Uterus (tissue), 4 donors: ENCODE data around the gene USP40. TPM values are rescaled to one million over a fixed set of nuclear protein-coding genes. Genes with fewer than 3 reads are reported as not detected.

Experiments
- DNase-seq, 2 donors: peaks; one replicate each; pipeline ENCODE4 v3.0.0-alpha.2; 2019 to 2020
- H3K27ac ChIP-seq, 2 donors: fragments of 200-600 bp; sonication (generic); 1 replicate in 1 of 2; 2 replicates in 1 of 2; pipeline ENCODE4 v1.5.1; 2016 to 2018
- H3K27me3 ChIP-seq, 2 donors: fragments of 200-600 bp; sonication (generic); one replicate each; pipeline ENCODE4 v1.5.1; 2018 to 2019; ENCODE audit warnings: control low read depth in 1 of 2
- H3K36me3 ChIP-seq, 2 donors: fragments of 200-600 bp; sonication (generic); one replicate each; pipeline ENCODE4 v1.5.1; 2019; ENCODE audit warnings: control low read depth in 1 of 2
- H3K4me1 ChIP-seq, 2 donors: fragments of 200-600 bp; sonication (generic); one replicate each; pipeline ENCODE4 v1.5.1; 2018 to 2019; ENCODE audit warnings: control low read depth in 1 of 2
- H3K4me3 ChIP-seq, 2 donors: fragments of 200-600 bp; sonication (generic); 1 replicate in 1 of 2; 2 replicates in 1 of 2; pipeline ENCODE4 v1.5.1; 2018 to 2019; ENCODE audit warnings: mild to moderate bottlenecking in 1 of 2
- H3K9me3 ChIP-seq, 2 donors: fragments of 200-600 bp; sonication (generic); one replicate each; pipeline ENCODE4 v1.5.1; 2019; ENCODE audit warnings: control low read depth in 1 of 2
- POLR2A ChIP-seq, 2 donors: fragments of 450-650 bp; IDR thresholded peaks; one replicate each; pipeline ENCODE4 v1.6.1; 2016; ENCODE audit warnings: antibody characterized with exemption in 2 of 2, mild to moderate bottlenecking in 1 of 2, moderate library complexity in 1 of 2
- intact Hi-C: fragments of 100-400 bp; cut with DNase I; formaldehyde crosslinking; loops from one replicate; pipeline ENCODE4 v1.15.1; 2023; ENCODE audit warnings: low total_unique reads
- total RNA-seq, 4 donors: library from RNA; depleted of rRNA in 3 of 4; stranded (reverse); fragments of >200 nt in 3 of 4; gene quantifications; one replicate each; pipeline versions ENCODE4 v1.1.0 to v1.2.4, GENCODE V29; 2014 to 2023
- TF ChIP-seq, protein P1 (sequence below), 4 experiments: fragments of 200-600 bp in 2 of 4; fragments of 450-650 bp in 2 of 4; sonication (generic) in 2 of 4; IDR thresholded peaks; one replicate each; pipeline ENCODE4 v1.5.1; 2016 to 2019; ENCODE audit warnings: antibody characterized with exemption in 4 of 4, mild to moderate bottlenecking in 2 of 4, moderate library complexity in 1 of 4
- donor health status: DM: yes; HTN: yes; CAD: no.

Gene USP40, protein sequence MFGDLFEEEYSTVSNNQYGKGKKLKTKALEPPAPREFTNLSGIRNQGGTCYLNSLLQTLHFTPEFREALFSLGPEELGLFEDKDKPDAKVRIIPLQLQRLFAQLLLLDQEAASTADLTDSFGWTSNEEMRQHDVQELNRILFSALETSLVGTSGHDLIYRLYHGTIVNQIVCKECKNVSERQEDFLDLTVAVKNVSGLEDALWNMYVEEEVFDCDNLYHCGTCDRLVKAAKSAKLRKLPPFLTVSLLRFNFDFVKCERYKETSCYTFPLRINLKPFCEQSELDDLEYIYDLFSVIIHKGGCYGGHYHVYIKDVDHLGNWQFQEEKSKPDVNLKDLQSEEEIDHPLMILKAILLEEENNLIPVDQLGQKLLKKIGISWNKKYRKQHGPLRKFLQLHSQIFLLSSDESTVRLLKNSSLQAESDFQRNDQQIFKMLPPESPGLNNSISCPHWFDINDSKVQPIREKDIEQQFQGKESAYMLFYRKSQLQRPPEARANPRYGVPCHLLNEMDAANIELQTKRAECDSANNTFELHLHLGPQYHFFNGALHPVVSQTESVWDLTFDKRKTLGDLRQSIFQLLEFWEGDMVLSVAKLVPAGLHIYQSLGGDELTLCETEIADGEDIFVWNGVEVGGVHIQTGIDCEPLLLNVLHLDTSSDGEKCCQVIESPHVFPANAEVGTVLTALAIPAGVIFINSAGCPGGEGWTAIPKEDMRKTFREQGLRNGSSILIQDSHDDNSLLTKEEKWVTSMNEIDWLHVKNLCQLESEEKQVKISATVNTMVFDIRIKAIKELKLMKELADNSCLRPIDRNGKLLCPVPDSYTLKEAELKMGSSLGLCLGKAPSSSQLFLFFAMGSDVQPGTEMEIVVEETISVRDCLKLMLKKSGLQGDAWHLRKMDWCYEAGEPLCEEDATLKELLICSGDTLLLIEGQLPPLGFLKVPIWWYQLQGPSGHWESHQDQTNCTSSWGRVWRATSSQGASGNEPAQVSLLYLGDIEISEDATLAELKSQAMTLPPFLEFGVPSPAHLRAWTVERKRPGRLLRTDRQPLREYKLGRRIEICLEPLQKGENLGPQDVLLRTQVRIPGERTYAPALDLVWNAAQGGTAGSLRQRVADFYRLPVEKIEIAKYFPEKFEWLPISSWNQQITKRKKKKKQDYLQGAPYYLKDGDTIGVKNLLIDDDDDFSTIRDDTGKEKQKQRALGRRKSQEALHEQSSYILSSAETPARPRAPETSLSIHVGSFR
- total RNA-seq: 10 to 100 TPM; 14.7 to 60.2 (median 49.5) TPM

DNA sequence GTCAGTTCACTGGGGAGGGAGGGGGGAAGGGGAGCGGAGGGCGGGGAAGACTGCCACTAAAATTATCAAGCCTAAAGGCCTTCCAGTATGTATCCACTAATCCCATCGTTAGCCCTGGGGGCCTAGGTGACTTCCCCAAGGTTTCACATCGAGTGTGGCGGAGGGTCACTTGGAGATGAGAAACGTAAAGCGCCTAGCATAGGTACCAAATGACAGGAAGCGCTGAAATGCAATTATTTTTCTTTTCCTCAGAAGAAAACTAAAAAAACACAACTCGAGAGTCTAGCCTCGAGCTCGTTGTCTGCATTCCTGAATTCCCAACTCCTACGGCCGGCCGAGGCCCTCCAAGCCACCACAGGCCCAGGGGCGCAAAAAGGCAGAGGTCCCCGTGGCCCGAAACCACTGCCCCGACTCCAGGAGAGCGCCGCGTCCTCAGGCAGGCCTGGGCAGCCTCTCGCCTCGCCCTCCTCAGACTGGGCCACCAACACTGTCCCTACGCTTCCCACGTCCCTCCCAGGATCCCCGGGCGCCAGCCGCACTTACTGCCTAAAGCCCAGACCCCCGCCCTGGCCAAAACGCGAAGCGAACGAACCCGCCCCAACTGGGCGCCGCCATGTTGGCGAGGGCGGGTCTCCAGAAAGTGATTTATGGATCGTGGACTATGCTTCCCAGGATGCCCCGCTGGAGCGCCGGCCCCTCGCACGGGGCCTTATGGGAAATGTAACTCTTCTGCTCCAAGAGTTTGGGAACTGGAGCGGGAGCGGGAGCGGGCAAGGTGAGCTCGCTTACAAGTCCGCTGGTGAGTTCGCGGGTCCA is at the start of gene USP40:
TSS of gene USP40 (minus strand) at position 642 of the 816 bp plus-strand sequence. CDS start 1,228 bp downstream, outside the sequence.
- H3K4me1 ChIP-seq: no peaks in the 10 kb centered on the region
- peak; percentile 86 to 87 for DNase-seq
- peak within 1 kb of the TSS; percentile 85 to 94 for H3K4me3 ChIP-seq
- intact Hi-C loops: no loop called here
- no peaks in the 10 kb centered on the region for H3K9me3 ChIP-seq
- no peaks in the 10 kb centered on the region for H3K27me3 ChIP-seq
- no peaks in the 10 kb centered on the region for H3K36me3 ChIP-seq
- peak; percentile 40 to 60 for TF ChIP-seq POLR2A (IDR thresholded peaks at IDR 0.05)
- TF ChIP-seq, protein P1, sequence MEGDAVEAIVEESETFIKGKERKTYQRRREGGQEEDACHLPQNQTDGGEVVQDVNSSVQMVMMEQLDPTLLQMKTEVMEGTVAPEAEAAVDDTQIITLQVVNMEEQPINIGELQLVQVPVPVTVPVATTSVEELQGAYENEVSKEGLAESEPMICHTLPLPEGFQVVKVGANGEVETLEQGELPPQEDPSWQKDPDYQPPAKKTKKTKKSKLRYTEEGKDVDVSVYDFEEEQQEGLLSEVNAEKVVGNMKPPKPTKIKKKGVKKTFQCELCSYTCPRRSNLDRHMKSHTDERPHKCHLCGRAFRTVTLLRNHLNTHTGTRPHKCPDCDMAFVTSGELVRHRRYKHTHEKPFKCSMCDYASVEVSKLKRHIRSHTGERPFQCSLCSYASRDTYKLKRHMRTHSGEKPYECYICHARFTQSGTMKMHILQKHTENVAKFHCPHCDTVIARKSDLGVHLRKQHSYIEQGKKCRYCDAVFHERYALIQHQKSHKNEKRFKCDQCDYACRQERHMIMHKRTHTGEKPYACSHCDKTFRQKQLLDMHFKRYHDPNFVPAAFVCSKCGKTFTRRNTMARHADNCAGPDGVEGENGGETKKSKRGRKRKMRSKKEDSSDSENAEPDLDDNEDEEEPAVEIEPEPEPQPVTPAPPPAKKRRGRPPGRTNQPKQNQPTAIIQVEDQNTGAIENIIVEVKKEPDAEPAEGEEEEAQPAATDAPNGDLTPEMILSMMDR (IDR thresholded peaks at IDR 0.05): no peak
- peak within 1 kb of the TSS; percentile 91 for H3K27ac ChIP-seq

DNA sequence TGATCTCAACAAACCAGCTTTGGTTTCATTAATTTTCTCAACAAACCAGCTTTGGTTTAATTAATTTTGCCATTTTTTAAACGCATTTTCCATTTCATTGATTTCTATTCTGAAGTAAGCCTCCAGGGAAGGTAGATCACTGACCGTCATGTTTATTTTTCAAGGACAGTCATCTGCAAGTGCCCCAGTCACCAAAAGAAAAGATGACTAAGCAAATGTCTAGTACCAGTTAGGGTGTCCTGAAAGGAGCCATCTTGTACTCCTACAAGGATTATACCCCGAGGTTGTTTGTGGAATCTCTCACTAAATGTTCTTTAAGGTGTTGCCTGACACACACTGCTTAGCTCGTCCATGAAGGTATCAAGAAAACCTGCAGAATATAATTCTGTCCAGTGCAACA is 44.7 kb upstream of the USP40 start:
- Histone ChIP-seq H3K27ac (no peak overlapping the region), H3K9me3 (peaks cover 0 to 5% of the 10 kb centered on the region in 2 donors), H3K4me3 (no peak overlapping the region), H3K4me1 (no peaks in the 10 kb centered on the region), H3K27me3 (no peaks in the 10 kb centered on the region), H3K36me3 (no peaks in the 10 kb centered on the region)
- DNase-seq: no peak
- intact Hi-C loops: no loop called here
- TF ChIP-seq, protein P1 (IDR thresholded peaks at IDR 0.05): no peak
- TF ChIP-seq POLR2A (IDR thresholded peaks at IDR 0.05): no peak

DNA sequence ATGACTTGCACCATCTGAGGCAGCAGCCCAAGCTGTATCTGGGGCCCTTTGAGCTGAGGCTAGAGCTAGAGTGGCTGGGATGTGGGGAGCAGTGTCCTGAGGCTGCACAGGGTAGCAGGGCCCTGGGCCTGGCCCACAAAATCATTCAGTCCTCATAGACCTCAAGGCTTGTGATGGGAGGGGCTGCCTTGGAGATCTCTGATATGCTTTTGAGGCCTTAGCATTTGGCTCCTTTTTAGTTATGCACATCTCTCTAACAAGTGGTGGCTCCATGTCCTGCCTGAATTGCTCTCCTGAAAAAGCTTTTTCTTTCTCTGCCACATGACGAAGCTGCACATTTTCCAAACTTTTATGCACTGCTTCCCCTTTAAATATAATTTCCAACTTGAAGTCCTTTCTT is 39.1 kb upstream of the USP40 start:
- no peak for TF ChIP-seq POLR2A (IDR thresholded peaks at IDR 0.05)
- TF ChIP-seq, protein P1 (IDR thresholded peaks at IDR 0.05): no peak
- DNase-seq: no peak
- H3K27ac ChIP-seq: no peak overlapping the region
- no peaks in the 10 kb centered on the region for H3K36me3 ChIP-seq
- H3K4me1 ChIP-seq: no peaks in the 10 kb centered on the region
- no peaks in the 10 kb centered on the region for H3K9me3 ChIP-seq
- H3K27me3 ChIP-seq: no peaks in the 10 kb centered on the region
- intact Hi-C loops: no loop called here
- no peak overlapping the region for H3K4me3 ChIP-seq

DNA sequence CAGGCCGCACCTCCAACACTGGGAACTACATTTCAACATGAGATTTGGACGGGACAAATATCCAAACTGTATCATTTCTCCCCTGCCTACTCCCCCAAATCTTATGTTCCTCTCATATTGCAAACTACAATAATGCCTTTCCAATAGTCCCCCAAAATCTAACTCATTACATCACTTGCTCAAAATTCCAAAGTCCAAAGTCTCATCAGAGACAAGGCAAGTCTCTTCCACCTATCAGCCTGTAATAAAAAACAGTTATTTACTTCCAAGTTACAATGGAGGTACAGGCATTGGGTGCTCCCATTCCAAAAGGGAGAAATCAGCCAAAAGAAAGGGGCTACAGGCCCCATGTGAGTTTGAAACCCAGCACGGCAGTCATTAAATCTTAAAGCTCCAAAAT is 38.2 kb upstream of the USP40 start:
- Histone ChIP-seq H3K4me3 (no peak overlapping the region), H3K4me1 (no peaks in the 10 kb centered on the region), H3K27ac (no peak overlapping the region), H3K27me3 (no peaks in the 10 kb centered on the region), H3K9me3 (no peaks in the 10 kb centered on the region), H3K36me3 (no peaks in the 10 kb centered on the region)
- DNase-seq: no peak
- no peak for TF ChIP-seq POLR2A (IDR thresholded peaks at IDR 0.05)
- TF ChIP-seq, protein P1 (IDR thresholded peaks at IDR 0.05): no peak
- intact Hi-C loops: no loop called here
